T-helper 22 cell (primary cell): ENCODE results near the gene FAM114A2.

Source experiments
- DNase-seq: peaks from one replicate; pipeline ENCODE4 v3.0.0-alpha.2; 2020; ENCODE audit warnings: low read depth

FAM114A2 gene

GRCh38 chr5:153983885-153984284 is 54.8 kb downstream of the FAM114A2 start:
- no peak for DNase-seq

GRCh38 chr5:153981905-153982605 is 56.7 kb downstream of the FAM114A2 start:
- DNase-seq = no peak

- DNase-seq = no peak
Measured at GRCh38 chr5:153979028-153979783, 59.5 kb downstream of the FAM114A2 start.

- DNase-seq = no peak
Measured at GRCh38 chr5:153974813-153975163, 63.9 kb downstream of the FAM114A2 start.

GRCh38 chr5:153974131-153974812 is 64.4 kb downstream of the FAM114A2 start:
- DNase-seq = no peak

- no peak for DNase-seq
Measured at GRCh38 chr5:153972240-153972639, 66.5 kb downstream of the FAM114A2 start.

- no peak for DNase-seq
Measured at GRCh38 chr5:153970496-153970895, 68.2 kb downstream of the FAM114A2 start.

- DNase-seq = no peak
Measured at GRCh38 chr5:153969563-153969895, 69.2 kb downstream of the FAM114A2 start.

- DNase-seq = no peak
Measured at GRCh38 chr5:153968761-153969562, 69.7 kb downstream of the FAM114A2 start.

GRCh38 chr5:153964880-153965645 is 73.6 kb downstream of the FAM114A2 start:
- DNase-seq = no peak

GRCh38 chr5:153964191-153964879 is 74.4 kb downstream of the FAM114A2 start:
- no peak for DNase-seq

- DNase-seq = no peak
Measured at GRCh38 chr5:153960269-153961215, 78.2 kb downstream of the FAM114A2 start.

GRCh38 chr5:153959134-153959957 is 79.4 kb downstream of the FAM114A2 start:
- no peak for DNase-seq

- DNase-seq = no peak
Measured at GRCh38 chr5:153957205-153957604, 81.5 kb downstream of the FAM114A2 start.

GRCh38 chr5:153953411-153953810 is 85.3 kb downstream of the FAM114A2 start:
- no peak for DNase-seq

GRCh38 chr5:153952893-153953292 is 85.8 kb downstream of the FAM114A2 start:
- DNase-seq = no peak

GRCh38 chr5:153952057-153952456 is 86.7 kb downstream of the FAM114A2 start:
- DNase-seq = no peak

GRCh38 chr5:153941265-153941664 is 97.4 kb downstream of the FAM114A2 start:
- no peak for DNase-seq
